Measurements from ENCODE around the gene SLC10A7.

The SLC10A7 gene

DNA sequence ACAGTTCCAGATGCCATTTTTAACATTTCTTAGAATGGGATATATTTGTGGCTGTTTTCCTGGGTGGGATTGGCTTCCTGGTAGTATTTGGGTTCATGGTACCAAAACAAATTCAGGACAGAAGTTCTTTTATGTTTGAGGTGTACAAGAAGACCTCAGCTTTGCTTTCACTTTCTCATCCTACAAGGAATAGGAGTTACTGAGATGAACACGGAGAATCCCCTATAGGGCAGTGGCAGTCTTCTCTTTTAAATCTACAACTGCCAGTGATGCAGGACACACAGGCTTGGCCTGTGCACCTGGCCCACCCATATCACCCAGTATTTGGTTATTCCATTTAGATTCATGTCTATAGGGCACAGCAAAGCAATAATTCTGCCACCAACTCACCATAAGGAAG is 35.2 kb downstream of the SLC10A7 start:
- H3K36me3 Mint-ChIP-seq (ENCODE audit: insufficient read depth), result peaks cover 4% of the 10 kb centered on the region
- peaks cover 36% of the 10 kb centered on the region for H3K4me1 Mint-ChIP-seq
- no peaks in the 10 kb centered on the region for H3K27me3 Mint-ChIP-seq
- peaks cover 9% of the 10 kb centered on the region for H3K9me3 Mint-ChIP-seq
- ATAC-seq (replicated peaks; ENCODE audit: extremely low read depth, poor library complexity, severe bottlenecking) (peak; percentile 31), DNase-seq (ENCODE audit: low spot score in 2 of 2) (no peak)
- H3K27ac Mint-ChIP-seq (ENCODE audit: low read depth), result no peak overlapping the region
- H3K4me3 Mint-ChIP-seq, result peak overlapping the region; percentile 38

DNA sequence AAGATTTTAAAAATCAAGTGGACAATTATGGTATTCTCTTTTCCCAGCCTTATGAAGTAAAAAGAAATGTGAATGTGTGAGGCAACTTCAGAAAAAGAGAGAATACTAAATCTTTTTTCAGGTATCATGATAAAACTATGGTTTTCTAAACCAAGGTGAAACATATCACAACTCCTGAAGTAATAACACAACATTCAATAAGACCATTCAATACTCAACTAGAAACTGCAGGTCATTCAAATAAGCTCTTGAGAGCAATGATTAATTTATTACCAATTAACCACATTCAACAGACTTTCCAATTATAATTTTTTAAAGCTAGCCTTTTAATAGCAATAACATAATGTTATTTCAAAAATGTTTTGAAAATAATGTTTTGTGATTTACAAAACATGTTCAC is 35.8 kb downstream of the SLC10A7 start:
- Mint-ChIP-seq H3K4me3 (no peak overlapping the region), H3K27me3 (no peaks in the 10 kb centered on the region), H3K9me3 (peaks cover 9% of the 10 kb centered on the region), H3K36me3 (ENCODE audit: insufficient read depth) (peaks cover 3% of the 10 kb centered on the region), H3K27ac (ENCODE audit: low read depth) (peak overlapping the region; percentile 45), H3K4me1 (peaks cover 32% of the 10 kb centered on the region)
- ATAC-seq (replicated peaks; ENCODE audit: extremely low read depth, poor library complexity, severe bottlenecking), result no peak
- no peak for DNase-seq (ENCODE audit: low spot score in 2 of 2)

DNA sequence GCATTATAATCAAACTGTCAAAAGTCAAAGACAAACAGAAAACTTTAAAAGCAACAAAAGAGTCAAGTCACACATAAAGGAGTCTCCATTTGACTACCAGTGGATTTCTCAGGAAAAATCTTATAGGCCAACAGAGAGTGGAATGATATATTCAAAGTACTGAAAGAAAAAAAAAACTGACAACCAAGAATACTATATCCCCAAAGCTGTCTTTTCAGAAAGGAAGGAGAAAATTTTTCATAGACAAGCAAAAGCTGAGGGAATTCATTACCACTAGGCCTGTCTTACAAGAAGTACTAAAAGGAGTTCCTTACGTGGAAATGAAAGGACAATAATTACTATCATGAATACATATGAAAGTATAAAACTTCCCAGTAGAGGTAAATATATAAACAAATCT is 39.0 kb downstream of the SLC10A7 start:
- H3K4me3 Mint-ChIP-seq, result no peak overlapping the region
- H3K27me3 Mint-ChIP-seq, result no peaks in the 10 kb centered on the region
- H3K9me3 Mint-ChIP-seq, result peaks cover 9% of the 10 kb centered on the region
- ATAC-seq (replicated peaks; ENCODE audit: extremely low read depth, poor library complexity, severe bottlenecking) (no peak), DNase-seq (ENCODE audit: low spot score in 2 of 2) (no peak)
- peaks cover 29% of the 10 kb centered on the region for H3K4me1 Mint-ChIP-seq
- H3K27ac Mint-ChIP-seq (ENCODE audit: low read depth), result no peak overlapping the region
- H3K36me3 Mint-ChIP-seq (ENCODE audit: insufficient read depth), result no peaks in the 10 kb centered on the region

DNA sequence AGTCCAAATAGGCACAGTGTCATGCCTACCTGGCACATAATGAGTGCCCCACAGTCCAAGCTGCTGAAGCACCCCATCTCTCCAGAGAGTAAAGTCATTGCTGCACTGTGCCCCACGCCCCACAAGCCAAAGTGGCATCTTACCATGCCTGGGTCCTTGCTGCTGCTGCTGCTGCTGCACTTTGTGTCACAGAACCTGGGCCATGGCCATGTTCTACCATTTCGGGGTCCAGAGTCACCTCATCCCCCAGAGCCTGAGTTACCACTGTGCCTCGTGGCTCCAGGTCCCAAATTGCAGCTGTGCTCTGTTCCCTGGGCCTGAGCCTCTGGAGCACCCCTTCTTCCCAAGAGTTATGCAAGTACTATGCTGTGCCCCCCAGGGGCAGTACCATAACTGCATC is 40.5 kb downstream of the SLC10A7 start:
- peaks cover 9% of the 10 kb centered on the region for H3K9me3 Mint-ChIP-seq
- H3K27me3 Mint-ChIP-seq, result no peaks in the 10 kb centered on the region
- DNase-seq (ENCODE audit: low spot score in 2 of 2), result no peak
- peak overlapping the region; percentile 41 for H3K27ac Mint-ChIP-seq (ENCODE audit: low read depth)
- no peak for ATAC-seq (replicated peaks; ENCODE audit: extremely low read depth, poor library complexity, severe bottlenecking)
- H3K4me1 Mint-ChIP-seq, result peaks cover 16% of the 10 kb centered on the region
- H3K4me3 Mint-ChIP-seq, result no peak overlapping the region
- no peaks in the 10 kb centered on the region for H3K36me3 Mint-ChIP-seq (ENCODE audit: insufficient read depth)

DNA sequence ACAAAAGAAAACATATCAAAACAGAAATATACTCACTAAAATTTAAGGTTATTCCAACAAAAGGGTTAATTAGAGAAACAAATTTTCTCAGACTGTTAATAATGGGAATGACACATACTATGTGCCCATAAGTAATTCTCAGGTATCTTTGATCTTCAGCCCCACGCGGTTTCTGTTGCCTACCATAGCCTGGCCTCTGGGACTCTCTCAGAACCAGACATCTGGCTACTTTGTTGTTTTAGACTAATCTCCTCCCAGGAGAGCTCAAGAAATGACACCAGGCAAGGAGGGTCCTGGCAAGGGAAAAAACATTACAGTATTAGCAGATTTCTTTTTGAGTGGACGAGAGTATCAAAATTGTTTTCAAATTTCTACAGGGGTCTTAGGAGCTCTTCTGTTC is 43.7 kb downstream of the SLC10A7 start:
- Mint-ChIP-seq H3K36me3 (ENCODE audit: insufficient read depth) (peaks cover 2% of the 10 kb centered on the region), H3K9me3 (peaks cover under 1% of the 10 kb centered on the region), H3K27me3 (no peaks in the 10 kb centered on the region), H3K4me1 (peaks cover 16% of the 10 kb centered on the region), H3K4me3 (no peak overlapping the region), H3K27ac (ENCODE audit: low read depth) (no peak overlapping the region)
- DNase-seq (ENCODE audit: low spot score in 2 of 2) (no peak), ATAC-seq (replicated peaks; ENCODE audit: extremely low read depth, poor library complexity, severe bottlenecking) (no peak)

DNA sequence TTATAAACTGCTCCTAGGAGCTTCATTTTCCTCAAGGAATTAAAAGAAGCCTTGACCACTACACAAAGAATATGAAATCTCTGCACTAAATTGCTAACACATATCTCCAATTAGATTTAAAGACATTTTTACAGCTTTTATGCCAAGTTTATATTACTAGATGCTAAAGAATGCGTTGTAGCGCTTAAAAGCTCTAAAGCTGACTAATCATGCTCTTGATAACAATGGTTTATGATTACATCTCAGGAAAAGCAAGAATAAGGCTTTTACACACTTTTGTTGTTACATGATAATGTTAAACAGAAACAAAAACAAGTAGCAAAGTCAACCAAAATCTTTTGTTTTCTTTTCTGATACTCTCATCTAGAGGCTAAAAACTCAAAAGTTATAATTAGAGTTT is 44.7 kb downstream of the SLC10A7 start:
- peaks cover 14% of the 10 kb centered on the region for H3K4me1 Mint-ChIP-seq
- H3K4me3 Mint-ChIP-seq, result no peak overlapping the region
- no peak overlapping the region for H3K27ac Mint-ChIP-seq (ENCODE audit: low read depth)
- H3K27me3 Mint-ChIP-seq, result no peaks in the 10 kb centered on the region
- H3K9me3 Mint-ChIP-seq, result no peaks in the 10 kb centered on the region
- ATAC-seq (replicated peaks; ENCODE audit: extremely low read depth, poor library complexity, severe bottlenecking) (no peak), DNase-seq (ENCODE audit: low spot score in 2 of 2) (no peak)
- peaks cover 2% of the 10 kb centered on the region for H3K36me3 Mint-ChIP-seq (ENCODE audit: insufficient read depth)

DNA sequence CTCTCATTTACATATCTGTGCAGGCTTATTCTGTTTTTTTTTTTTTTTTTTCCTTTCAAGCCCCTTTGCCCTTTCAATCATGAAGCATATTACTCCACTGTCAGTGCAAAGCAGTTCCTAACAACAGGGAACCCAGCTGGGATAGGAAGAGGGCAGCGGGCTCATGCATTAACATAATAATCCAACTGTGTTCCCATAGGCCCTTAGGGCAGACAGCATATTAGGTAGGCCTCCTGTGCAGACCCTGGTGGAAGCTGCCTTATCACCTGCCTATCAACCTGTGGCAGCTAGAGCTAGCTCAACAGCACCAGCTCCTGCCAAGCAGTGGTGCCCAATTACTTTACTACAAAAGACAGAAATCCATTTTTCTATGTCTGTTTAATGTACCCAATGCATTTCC is 49.3 kb downstream of the SLC10A7 start:
- Mint-ChIP-seq H3K27me3 (no peaks in the 10 kb centered on the region), H3K4me3 (no peak overlapping the region)

DNA sequence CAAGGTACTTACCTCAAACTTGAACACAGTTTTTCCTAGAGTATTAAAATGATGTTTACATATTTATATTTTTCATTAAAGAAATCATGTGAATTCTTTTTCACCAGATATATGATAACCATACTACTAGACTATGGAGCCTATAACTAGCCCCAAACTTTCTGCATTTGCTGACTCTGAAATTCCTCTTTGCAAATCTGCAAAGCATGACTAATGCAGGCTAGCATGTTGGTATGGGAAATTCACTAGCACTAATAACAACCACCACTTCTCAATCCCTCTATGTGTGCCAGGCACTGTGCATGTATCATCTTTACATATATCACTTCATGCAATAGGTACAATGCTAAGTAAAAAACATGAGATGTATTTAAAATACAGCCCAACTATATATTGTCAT is 51.1 kb downstream of the SLC10A7 start:
- ATAC-seq (replicated peaks; ENCODE audit: extremely low read depth, poor library complexity, severe bottlenecking), result no peak

More for the DNA sequence above, 49.3 kb downstream of the SLC10A7 start:
- peaks cover 3% of the 10 kb centered on the region for H3K36me3 Mint-ChIP-seq (ENCODE audit: insufficient read depth)
- ATAC-seq (replicated peaks; ENCODE audit: extremely low read depth, poor library complexity, severe bottlenecking) (no peak), DNase-seq (ENCODE audit: low spot score in 2 of 2) (no peak)
- H3K27ac Mint-ChIP-seq (ENCODE audit: low read depth), result no peak overlapping the region
- H3K4me1 Mint-ChIP-seq, result no peaks in the 10 kb centered on the region
- no peaks in the 10 kb centered on the region for H3K9me3 Mint-ChIP-seq

DNA sequence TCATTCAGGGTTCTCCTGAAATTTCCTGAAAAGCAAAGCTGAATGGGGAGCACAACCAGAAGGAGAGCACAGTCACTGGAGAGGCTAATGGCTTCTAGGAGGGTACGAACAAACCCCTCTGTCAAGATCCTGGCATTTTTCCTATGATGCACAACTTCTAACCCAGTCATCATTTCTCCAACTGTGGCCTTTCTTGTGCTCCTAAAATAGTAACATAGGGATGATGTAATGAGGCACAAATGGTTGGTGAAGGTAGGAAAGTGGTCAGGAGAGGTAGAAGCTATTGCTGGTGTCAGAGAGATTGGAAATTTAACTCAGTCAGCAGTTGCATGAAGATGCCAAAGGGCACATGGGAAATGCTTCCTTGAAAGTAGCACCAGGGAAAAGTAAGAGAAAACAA is 52.7 kb downstream of the SLC10A7 start:
- peaks cover 6% of the 10 kb centered on the region for H3K4me1 Mint-ChIP-seq
- no peak overlapping the region for H3K4me3 Mint-ChIP-seq
- H3K36me3 Mint-ChIP-seq (ENCODE audit: insufficient read depth), result peaks cover 4% of the 10 kb centered on the region
- no peaks in the 10 kb centered on the region for H3K9me3 Mint-ChIP-seq
- no peaks in the 10 kb centered on the region for H3K27me3 Mint-ChIP-seq
- ATAC-seq (replicated peaks; ENCODE audit: extremely low read depth, poor library complexity, severe bottlenecking) (no peak), DNase-seq (ENCODE audit: low spot score in 2 of 2) (no peak)
- H3K27ac Mint-ChIP-seq (ENCODE audit: low read depth), result no peak overlapping the region

More for the DNA sequence above, 51.1 kb downstream of the SLC10A7 start:
- Mint-ChIP-seq H3K9me3 (no peaks in the 10 kb centered on the region), H3K27ac (ENCODE audit: low read depth) (no peak overlapping the region), H3K4me1 (peaks cover 6% of the 10 kb centered on the region), H3K27me3 (no peaks in the 10 kb centered on the region), H3K4me3 (no peak overlapping the region), H3K36me3 (ENCODE audit: insufficient read depth) (peaks cover 4% of the 10 kb centered on the region)
- no peak for DNase-seq (ENCODE audit: low spot score in 2 of 2)

DNA sequence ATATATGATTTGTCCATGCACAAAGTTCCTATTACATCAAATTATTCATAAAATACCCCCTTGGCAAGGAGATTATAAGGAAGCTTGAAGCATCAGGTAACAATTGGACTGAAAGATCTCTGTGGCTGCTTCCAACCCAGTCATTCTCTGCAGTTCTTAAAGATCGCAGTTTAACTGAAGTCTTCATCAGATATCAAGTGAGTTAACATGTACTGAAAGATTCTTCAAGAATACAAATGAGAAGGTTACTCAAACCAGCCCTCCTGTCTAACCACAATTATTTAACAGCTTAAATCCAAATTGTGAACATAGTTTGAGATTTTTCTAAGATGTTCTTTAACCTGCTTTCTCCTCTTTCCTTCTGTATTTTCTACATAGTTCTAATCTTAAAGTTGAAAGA is 56.1 kb downstream of the SLC10A7 start:
- no peak overlapping the region for H3K27ac Mint-ChIP-seq (ENCODE audit: low read depth)
- H3K36me3 Mint-ChIP-seq (ENCODE audit: insufficient read depth), result peaks cover 4% of the 10 kb centered on the region
- DNase-seq (ENCODE audit: low spot score in 2 of 2), result no peak
- H3K4me3 Mint-ChIP-seq, result no peak overlapping the region
- H3K9me3 Mint-ChIP-seq, result no peaks in the 10 kb centered on the region
- no peaks in the 10 kb centered on the region for H3K27me3 Mint-ChIP-seq
- peaks cover 6% of the 10 kb centered on the region for H3K4me1 Mint-ChIP-seq
- no peak for ATAC-seq (replicated peaks; ENCODE audit: extremely low read depth, poor library complexity, severe bottlenecking)

DNA sequence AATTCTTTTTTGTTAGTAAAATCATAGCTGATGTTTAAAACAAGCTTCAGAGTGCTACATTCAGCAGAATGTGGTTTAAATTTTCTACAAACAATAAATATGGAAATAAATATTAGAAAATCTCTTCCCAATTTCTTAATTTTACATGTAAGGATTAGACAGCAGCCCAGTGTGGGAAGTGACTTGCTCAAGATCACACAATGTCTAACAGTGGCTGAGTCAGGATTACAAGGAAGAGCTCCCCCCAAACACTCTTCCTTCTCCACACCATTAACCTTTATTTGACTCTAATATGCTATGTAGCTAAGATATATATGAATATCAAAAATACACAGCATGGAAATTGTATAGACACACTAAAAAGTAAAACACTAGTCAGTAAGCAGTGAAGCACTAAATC is 59.5 kb downstream of the SLC10A7 start:
- Mint-ChIP-seq H3K27me3 (no peaks in the 10 kb centered on the region), H3K9me3 (no peaks in the 10 kb centered on the region), H3K36me3 (ENCODE audit: insufficient read depth) (peaks cover 2% of the 10 kb centered on the region), H3K27ac (ENCODE audit: low read depth) (no peak overlapping the region), H3K4me3 (no peak overlapping the region), H3K4me1 (peaks cover 18% of the 10 kb centered on the region)
- no peak for DNase-seq (ENCODE audit: low spot score in 2 of 2)
- ATAC-seq (replicated peaks; ENCODE audit: extremely low read depth, poor library complexity, severe bottlenecking), result no peak

DNA sequence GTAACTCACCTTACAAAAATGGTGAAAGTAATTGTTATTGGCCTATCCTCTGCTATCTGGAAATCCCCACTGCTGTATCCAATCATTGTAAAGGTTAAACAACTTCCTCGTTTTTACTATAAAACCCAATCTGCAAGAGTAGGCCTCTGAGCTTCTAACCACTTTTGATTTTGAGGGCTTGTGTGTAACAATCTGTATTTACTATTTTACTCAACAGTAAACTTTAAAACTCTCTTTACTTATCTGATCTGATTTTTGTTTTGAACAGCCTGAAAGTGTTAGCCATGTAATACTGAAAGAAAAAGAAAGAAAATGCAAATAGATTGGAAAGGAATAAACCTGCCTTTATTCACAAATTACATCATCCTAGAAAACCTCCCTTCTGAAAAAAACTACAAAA is 63.1 kb downstream of the SLC10A7 start:
- DNase-seq (ENCODE audit: low spot score in 2 of 2) (no peak), ATAC-seq (replicated peaks; ENCODE audit: extremely low read depth, poor library complexity, severe bottlenecking) (peak; percentile 75)
- Mint-ChIP-seq H3K4me3 (no peak overlapping the region), H3K27me3 (no peaks in the 10 kb centered on the region), H3K9me3 (no peaks in the 10 kb centered on the region), H3K4me1 (peaks cover 15% of the 10 kb centered on the region), H3K27ac (ENCODE audit: low read depth) (peak overlapping the region; percentile 44), H3K36me3 (ENCODE audit: insufficient read depth) (no peaks in the 10 kb centered on the region)

DNA sequence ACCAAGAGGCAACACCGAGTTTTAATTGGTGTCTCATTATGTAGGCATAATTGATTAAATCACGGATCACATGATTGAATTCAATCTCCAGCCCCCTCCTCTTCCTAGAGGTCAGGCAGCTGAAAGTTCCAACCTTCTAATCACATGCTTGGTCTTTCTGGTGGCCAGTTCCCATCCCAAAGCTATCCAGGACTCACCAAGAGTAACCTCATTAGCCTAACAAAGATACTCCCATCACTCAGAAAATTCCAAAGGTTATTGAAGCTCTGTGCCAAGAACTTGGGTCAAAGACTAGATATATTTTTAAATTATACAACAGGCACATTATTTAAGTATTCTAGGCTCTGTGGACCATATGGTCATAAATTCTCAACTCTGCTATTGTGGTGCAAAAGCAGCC is 65.1 kb downstream of the SLC10A7 start:
- Mint-ChIP-seq H3K4me1 (peaks cover 18% of the 10 kb centered on the region), H3K4me3 (no peak overlapping the region), H3K9me3 (no peaks in the 10 kb centered on the region), H3K36me3 (ENCODE audit: insufficient read depth) (no peaks in the 10 kb centered on the region), H3K27me3 (no peaks in the 10 kb centered on the region), H3K27ac (ENCODE audit: low read depth) (no peak overlapping the region)
- ATAC-seq (replicated peaks; ENCODE audit: extremely low read depth, poor library complexity, severe bottlenecking), result no peak
- DNase-seq (ENCODE audit: low spot score in 2 of 2), result no peak
